ENCODE data around the gene COL5A1.

COL5A1 gene

DNA sequence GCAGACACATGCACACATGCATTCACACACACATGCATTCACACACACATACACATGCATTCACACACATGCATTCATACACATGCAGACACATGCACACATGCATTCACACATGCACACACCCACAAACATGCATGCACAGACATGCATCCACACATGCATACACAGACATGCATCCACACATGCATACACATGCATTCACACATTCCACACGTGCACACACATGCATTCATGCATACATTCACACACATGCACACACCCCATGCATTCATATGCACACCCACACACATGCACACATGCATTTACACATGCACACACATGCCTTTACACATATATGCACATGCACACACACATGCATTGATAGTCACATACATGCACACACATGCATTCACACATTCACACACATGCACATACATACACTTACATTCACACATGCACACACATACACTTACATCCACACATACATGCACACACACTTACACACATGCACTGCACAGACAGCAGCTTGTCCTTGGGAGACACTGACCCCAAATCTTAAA, 106.4 kb downstream of the COL5A1 start:
- TF ChIP-seq TCF12 (IDR thresholded peaks at IDR 0.05; ENCODE audit: low read depth) = no peak
- TF ChIP-seq EP300 (IDR thresholded peaks at IDR 0.05; ENCODE audit: borderline replicate concordance) = no peak
- TF ChIP-seq, protein P1, sequence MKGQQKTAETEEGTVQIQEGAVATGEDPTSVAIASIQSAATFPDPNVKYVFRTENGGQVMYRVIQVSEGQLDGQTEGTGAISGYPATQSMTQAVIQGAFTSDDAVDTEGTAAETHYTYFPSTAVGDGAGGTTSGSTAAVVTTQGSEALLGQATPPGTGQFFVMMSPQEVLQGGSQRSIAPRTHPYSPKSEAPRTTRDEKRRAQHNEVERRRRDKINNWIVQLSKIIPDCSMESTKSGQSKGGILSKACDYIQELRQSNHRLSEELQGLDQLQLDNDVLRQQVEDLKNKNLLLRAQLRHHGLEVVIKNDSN (IDR thresholded peaks at IDR 0.05) = no peak
- no peak for TF ChIP-seq ZBTB7A (IDR thresholded peaks at IDR 0.05; ENCODE audit: low read depth)
- no peak for TF ChIP-seq YY1 (IDR thresholded peaks at IDR 0.05; ENCODE audit: low read depth)
- no peak for TF ChIP-seq NFIC (IDR thresholded peaks at IDR 0.05)
- TF ChIP-seq EGR1 (IDR thresholded peaks at IDR 0.05) = no peak

DNA sequence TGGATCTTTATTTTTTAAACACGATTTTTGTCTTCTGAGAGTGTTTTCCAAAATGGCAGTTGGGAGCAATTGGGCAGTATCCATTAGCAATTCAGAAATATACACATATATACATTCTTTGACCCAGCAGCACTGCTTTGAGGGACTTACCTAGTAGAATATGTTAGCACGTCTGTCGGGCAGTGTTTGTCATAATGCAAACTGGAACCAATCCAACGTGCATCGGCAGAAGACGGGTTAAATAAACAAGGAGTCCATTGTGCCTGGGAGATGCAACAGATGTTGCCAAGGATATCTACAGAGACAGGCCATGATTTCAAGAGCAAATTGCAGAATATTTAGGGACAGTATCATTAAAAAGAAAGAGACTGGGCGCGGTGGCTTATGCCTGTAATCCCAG, 107.0 kb downstream of the COL5A1 start:
- TF ChIP-seq NFIC (IDR thresholded peaks at IDR 0.05) = no peak
- TF ChIP-seq, protein P2, sequence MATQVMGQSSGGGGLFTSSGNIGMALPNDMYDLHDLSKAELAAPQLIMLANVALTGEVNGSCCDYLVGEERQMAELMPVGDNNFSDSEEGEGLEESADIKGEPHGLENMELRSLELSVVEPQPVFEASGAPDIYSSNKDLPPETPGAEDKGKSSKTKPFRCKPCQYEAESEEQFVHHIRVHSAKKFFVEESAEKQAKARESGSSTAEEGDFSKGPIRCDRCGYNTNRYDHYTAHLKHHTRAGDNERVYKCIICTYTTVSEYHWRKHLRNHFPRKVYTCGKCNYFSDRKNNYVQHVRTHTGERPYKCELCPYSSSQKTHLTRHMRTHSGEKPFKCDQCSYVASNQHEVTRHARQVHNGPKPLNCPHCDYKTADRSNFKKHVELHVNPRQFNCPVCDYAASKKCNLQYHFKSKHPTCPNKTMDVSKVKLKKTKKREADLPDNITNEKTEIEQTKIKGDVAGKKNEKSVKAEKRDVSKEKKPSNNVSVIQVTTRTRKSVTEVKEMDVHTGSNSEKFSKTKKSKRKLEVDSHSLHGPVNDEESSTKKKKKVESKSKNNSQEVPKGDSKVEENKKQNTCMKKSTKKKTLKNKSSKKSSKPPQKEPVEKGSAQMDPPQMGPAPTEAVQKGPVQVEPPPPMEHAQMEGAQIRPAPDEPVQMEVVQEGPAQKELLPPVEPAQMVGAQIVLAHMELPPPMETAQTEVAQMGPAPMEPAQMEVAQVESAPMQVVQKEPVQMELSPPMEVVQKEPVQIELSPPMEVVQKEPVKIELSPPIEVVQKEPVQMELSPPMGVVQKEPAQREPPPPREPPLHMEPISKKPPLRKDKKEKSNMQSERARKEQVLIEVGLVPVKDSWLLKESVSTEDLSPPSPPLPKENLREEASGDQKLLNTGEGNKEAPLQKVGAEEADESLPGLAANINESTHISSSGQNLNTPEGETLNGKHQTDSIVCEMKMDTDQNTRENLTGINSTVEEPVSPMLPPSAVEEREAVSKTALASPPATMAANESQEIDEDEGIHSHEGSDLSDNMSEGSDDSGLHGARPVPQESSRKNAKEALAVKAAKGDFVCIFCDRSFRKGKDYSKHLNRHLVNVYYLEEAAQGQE (IDR thresholded peaks at IDR 0.05; ENCODE audit: low read depth) = no peak
- TF ChIP-seq TAF1 (IDR thresholded peaks at IDR 0.05; ENCODE audit: low read depth) = no peak
- TF ChIP-seq, protein P1 (IDR thresholded peaks at IDR 0.05) = no peak
- no peak for TF ChIP-seq TEAD4 (IDR thresholded peaks at IDR 0.05)
- TF ChIP-seq CREB1 (IDR thresholded peaks at IDR 0.05; ENCODE audit: low read depth) = no peak
- no peak for TF ChIP-seq YY1 (IDR thresholded peaks at IDR 0.05; ENCODE audit: low read depth)

DNA sequence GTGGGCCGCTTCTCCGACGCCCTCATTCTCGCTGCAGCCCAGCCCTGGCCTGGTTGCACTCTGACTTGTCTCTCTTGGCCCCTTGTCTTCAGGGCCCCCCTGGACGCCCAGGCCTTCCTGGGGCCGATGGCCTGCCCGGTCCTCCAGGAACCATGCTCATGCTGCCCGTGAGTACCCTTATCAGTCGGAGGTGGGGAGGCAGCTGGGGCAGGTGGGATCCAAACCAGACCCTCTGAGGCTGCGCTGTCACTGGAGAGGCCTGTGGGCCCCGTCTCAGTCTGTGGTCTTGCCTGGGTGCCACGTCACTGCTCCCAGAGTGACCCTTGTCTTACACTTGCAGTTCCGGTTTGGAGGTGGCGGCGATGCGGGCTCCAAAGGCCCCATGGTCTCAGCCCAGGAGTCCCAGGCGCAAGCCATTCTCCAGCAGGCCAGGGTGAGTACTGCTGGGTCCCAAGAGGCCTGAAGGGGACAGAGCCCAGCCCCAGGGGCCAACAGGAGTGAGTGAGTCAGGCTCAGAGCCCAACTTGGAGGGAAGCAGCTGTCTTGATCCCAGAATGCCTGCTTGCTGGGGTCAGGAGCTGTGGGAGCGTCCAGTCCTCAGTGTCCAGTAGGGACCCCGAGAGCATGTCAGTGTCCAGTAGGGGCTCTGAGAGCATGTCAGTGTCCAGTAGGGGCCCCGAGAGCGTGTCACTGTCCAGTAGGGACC, 109.0 kb downstream of the COL5A1 start:
- TF ChIP-seq, protein P1 (IDR thresholded peaks at IDR 0.05) = no peak
- no peak for TF ChIP-seq RAD21 (IDR thresholded peaks at IDR 0.05; ENCODE audit: low read depth)
- TF ChIP-seq EP300 (IDR thresholded peaks at IDR 0.05; ENCODE audit: borderline replicate concordance) = no peak

DNA sequence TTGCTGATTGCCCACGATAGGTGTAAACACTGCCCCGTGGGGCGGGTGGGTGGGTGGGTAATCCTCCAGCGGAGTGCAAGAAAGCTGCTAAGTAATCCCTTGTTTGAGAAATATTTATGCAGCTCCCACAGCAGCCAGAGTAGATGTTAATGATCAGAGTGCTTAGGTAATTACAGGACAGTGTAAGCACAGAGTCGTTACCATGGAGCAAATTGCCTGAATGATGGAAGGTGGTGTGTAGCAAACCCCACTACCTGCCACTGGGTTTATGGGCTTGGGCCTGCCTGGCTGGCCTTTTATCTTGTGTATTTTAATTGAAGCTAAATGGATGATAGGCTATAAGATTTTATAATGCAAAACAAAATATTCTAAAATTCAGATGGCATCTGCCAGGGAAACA, 110.0 kb downstream of the COL5A1 start:
- no peak for TF ChIP-seq TAF1 (IDR thresholded peaks at IDR 0.05; ENCODE audit: low read depth)
- no peak for TF ChIP-seq CREB1 (IDR thresholded peaks at IDR 0.05; ENCODE audit: low read depth)
- no peak for TF ChIP-seq RAD21 (IDR thresholded peaks at IDR 0.05; ENCODE audit: low read depth)
- TF ChIP-seq TCF12 (IDR thresholded peaks at IDR 0.05; ENCODE audit: low read depth) = no peak
- no peak for TF ChIP-seq EGR1 (IDR thresholded peaks at IDR 0.05)
- TF ChIP-seq, protein P1 (IDR thresholded peaks at IDR 0.05) = no peak
- no peak for TF ChIP-seq ZBTB7A (IDR thresholded peaks at IDR 0.05; ENCODE audit: low read depth)
- TF ChIP-seq YY1 (IDR thresholded peaks at IDR 0.05; ENCODE audit: low read depth) = no peak
- TF ChIP-seq, protein P2 (IDR thresholded peaks at IDR 0.05; ENCODE audit: low read depth) = no peak
- no peak for TF ChIP-seq NFIC (IDR thresholded peaks at IDR 0.05)
- TF ChIP-seq, protein P3, sequence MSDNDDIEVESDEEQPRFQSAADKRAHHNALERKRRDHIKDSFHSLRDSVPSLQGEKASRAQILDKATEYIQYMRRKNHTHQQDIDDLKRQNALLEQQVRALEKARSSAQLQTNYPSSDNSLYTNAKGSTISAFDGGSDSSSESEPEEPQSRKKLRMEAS (IDR thresholded peaks at IDR 0.05) = no peak
- TF ChIP-seq FOXM1 (IDR thresholded peaks at IDR 0.05; ENCODE audit: borderline replicate concordance, low read depth) = no peak
- TF ChIP-seq CEBPB (IDR thresholded peaks at IDR 0.05) = no peak

DNA sequence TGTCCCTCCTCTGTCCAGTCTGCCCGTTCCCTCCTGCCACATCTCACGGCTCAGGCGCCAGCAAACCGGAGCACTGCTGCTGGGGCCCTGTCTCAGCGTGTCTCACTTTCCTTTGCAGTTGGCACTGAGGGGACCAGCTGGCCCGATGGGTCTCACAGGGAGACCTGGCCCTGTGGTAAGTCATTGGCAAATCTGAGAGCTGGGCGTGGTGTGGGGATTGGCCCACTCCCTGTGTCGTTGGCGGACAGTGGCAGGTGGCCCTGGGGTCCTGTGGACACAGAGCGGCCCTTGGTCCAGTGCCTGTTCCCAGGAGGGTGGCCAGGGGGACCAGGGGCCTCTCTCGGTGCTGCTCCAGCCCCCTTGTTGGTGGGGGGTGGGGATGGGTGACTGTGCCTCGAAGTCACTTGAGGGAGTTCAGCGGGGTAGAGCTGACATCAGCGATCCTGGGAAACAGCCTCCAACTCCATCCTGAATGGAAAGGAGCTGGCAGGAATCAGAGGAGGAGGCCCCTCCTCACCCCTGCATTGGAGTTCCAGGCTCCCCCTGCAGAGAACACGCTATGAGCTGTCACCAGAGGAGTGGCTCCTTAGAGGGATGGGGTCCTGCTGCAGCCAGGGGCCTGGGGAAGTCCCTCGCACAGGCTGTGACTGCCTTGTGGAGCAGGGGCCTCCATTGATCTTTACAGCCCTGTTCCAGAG, 111.0 kb downstream of the COL5A1 start:
- TF ChIP-seq YY1 (IDR thresholded peaks at IDR 0.05; ENCODE audit: low read depth) (no peak), RAD21 (IDR thresholded peaks at IDR 0.05; ENCODE audit: low read depth) (no peak), CREB1 (IDR thresholded peaks at IDR 0.05; ENCODE audit: low read depth) (no peak), CEBPB (IDR thresholded peaks at IDR 0.05) (no peak), TCF12 (IDR thresholded peaks at IDR 0.05; ENCODE audit: low read depth) (no peak), NFIC (IDR thresholded peaks at IDR 0.05) (no peak), ZBTB7A (IDR thresholded peaks at IDR 0.05; ENCODE audit: low read depth) (no peak), EGR1 (IDR thresholded peaks at IDR 0.05) (no peak), TEAD4 (IDR thresholded peaks at IDR 0.05) (no peak), FOXM1 (IDR thresholded peaks at IDR 0.05; ENCODE audit: borderline replicate concordance, low read depth) (no peak), TAF1 (IDR thresholded peaks at IDR 0.05; ENCODE audit: low read depth) (no peak), EP300 (IDR thresholded peaks at IDR 0.05; ENCODE audit: borderline replicate concordance) (no peak)
- TF ChIP-seq, protein P2 (IDR thresholded peaks at IDR 0.05; ENCODE audit: low read depth) = no peak
- TF ChIP-seq, protein P3 (IDR thresholded peaks at IDR 0.05) = no peak
- TF ChIP-seq, protein P1 (IDR thresholded peaks at IDR 0.05) = no peak

Data from Ishikawa (cell line).